Caki2 (cell line): ENCODE data around the gene ZNF445. TPM values are rescaled to one million over a fixed set of nuclear protein-coding genes. Genes with fewer than 3 reads are reported as not detected.

Experiments used
- DNase-seq: peaks from one replicate; pipeline ENCODE4 v3.0.0-alpha.2; 2015; ENCODE audit warnings: low read depth
- in situ Hi-C: cut with HindIII; loops from 2 replicates; pipeline ENCODE4 v1.10.0; 2016; ENCODE audit warnings: low sequenced_read_pairs, low pct_unique_long_range_greater_than_20kb, mixed read lengths
- total RNA-seq: library from RNA; depleted of rRNA; stranded (reverse); fragments of >200 nt; shearing (Covaris generic); gene quantifications from 2 replicates; pipeline ENCODE4 v1.2.3, GENCODE V29; 2014; ENCODE audit warnings: low replicate concordance

Gene ZNF445
- total RNA-seq, 1 experiment from 2014 or later: 3.5 TPM

- in situ Hi-C loops: no loop called here
- DNase-seq: no peak
Measured at GRCh38 chr3:44444896-44445691, 32.4 kb downstream of the ZNF445 start.

- in situ Hi-C loops: no loop called here
- no peak for DNase-seq
Measured at GRCh38 chr3:44444437-44444836, 33.0 kb downstream of the ZNF445 start.

- in situ Hi-C loops: no loop called here
- no peak for DNase-seq
Measured at GRCh38 chr3:44442596-44443309, 34.7 kb downstream of the ZNF445 start.

GRCh38 chr3:44439499-44440295 is 37.8 kb downstream of the ZNF445 start:
- in situ Hi-C loops: no loop called here

GRCh38 chr3:44437800-44438199 is 39.7 kb downstream of the ZNF445 start:
- no peak for DNase-seq
- in situ Hi-C loops: no loop called here

More at GRCh38 chr3:44439499-44440295, 37.8 kb downstream of the ZNF445 start:
- no peak for DNase-seq

- in situ Hi-C loops: no loop called here
- DNase-seq: no peak
Measured at GRCh38 chr3:44436181-44436580, 41.3 kb downstream of the ZNF445 start.

GRCh38 chr3:44434834-44435510 is 42.5 kb downstream of the ZNF445 start:
- DNase-seq: no peak
- in situ Hi-C loops: no loop called here

GRCh38 chr3:44430466-44430865 is 47.0 kb downstream of the ZNF445 start:
- no peak for DNase-seq

GRCh38 chr3:44429459-44429858 is 48.0 kb downstream of the ZNF445 start:
- in situ Hi-C loops: no loop called here
- DNase-seq: no peak

More at GRCh38 chr3:44430466-44430865, 47.0 kb downstream of the ZNF445 start:
- in situ Hi-C loops: no loop called here

GRCh38 chr3:44428910-44429309 is 48.6 kb downstream of the ZNF445 start:
- in situ Hi-C loops: no loop called here
- DNase-seq: no peak

- DNase-seq: no peak
- in situ Hi-C loops: no loop called here
Measured at GRCh38 chr3:44427683-44428082, 49.8 kb downstream of the ZNF445 start.

GRCh38 chr3:44424758-44425157 is 52.7 kb downstream of the ZNF445 start:
- in situ Hi-C loops: no loop called here
- DNase-seq: no peak

- in situ Hi-C loops: no loop called here
- no peak for DNase-seq
Measured at GRCh38 chr3:44421280-44421679, 56.2 kb downstream of the ZNF445 start.

- DNase-seq: no peak
- in situ Hi-C loops: no loop called here
Measured at GRCh38 chr3:44420676-44421075, 56.8 kb downstream of the ZNF445 start.

GRCh38 chr3:44419923-44420650 is 57.4 kb downstream of the ZNF445 start:
- in situ Hi-C loops: no loop called here

GRCh38 chr3:44419116-44419922 is 58.2 kb downstream of the ZNF445 start:
- DNase-seq: no peak
- in situ Hi-C loops: no loop called here

More at GRCh38 chr3:44419923-44420650, 57.4 kb downstream of the ZNF445 start:
- no peak for DNase-seq

GRCh38 chr3:44418549-44418948 is 58.9 kb downstream of the ZNF445 start:
- in situ Hi-C loops: no loop called here
- no peak for DNase-seq
